ENCODE results near the gene NABP1.

NABP1 gene

GRCh38 chr2:191721331-191721730 is 43.4 kb downstream of the NABP1 start:
- H3K4me2 ChIP-seq (ENCODE audit: low read depth, low read length, poor library complexity, severe bottlenecking): no peak overlapping the region
- no peaks in the 10 kb centered on the region for H3K9me2 ChIP-seq (replicated peaks; ENCODE audit: low read depth, low read length)
- no peaks in the 10 kb centered on the region for H3K79me2 ChIP-seq (ENCODE audit: insufficient read depth, low read length)
- no peak overlapping the region for H2AFZ ChIP-seq (ENCODE audit: low read length)
- no peak overlapping the region for H3K9ac ChIP-seq (ENCODE audit: low read depth, low read length, poor library complexity, severe bottlenecking)
- H3K4me1 ChIP-seq (ENCODE audit: insufficient read depth, low read length, poor library complexity, severe bottlenecking): no peaks in the 10 kb centered on the region
- H4K20me1 ChIP-seq (ENCODE audit: insufficient read depth, low read length, poor library complexity, severe bottlenecking): no peaks in the 10 kb centered on the region
- H3K36me3 ChIP-seq (ENCODE audit: insufficient read depth, low read length): no peaks in the 10 kb centered on the region
- no peak overlapping the region for H3K4me3 ChIP-seq (ENCODE audit: low read length, poor library complexity, severe bottlenecking)
- H3F3A ChIP-seq (ENCODE audit: low read depth): no peaks in the 10 kb centered on the region
- H3K9me3 ChIP-seq (ENCODE audit: insufficient read depth, low read depth, low read length): no peaks in the 10 kb centered on the region
- TF ChIP-seq EZH2phosphoT487 (IDR thresholded peaks at IDR 0.05; ENCODE audit: borderline replicate concordance): no peak
- no peak for TF ChIP-seq CTCF (conservative IDR thresholded peaks at IDR 0.05; ENCODE audit: low read length)
- H3K27me3 ChIP-seq (ENCODE audit: insufficient read depth, low read length, poor library complexity, severe bottlenecking): no peaks in the 10 kb centered on the region

- Histone ChIP-seq H3K36me3 (ENCODE audit: insufficient read depth, low read length) (no peaks in the 10 kb centered on the region), H3K4me3 (ENCODE audit: low read length, poor library complexity, severe bottlenecking) (no peak overlapping the region), H2AFZ (ENCODE audit: low read length) (no peak overlapping the region), H3K4me1 (ENCODE audit: insufficient read depth, low read length, poor library complexity, severe bottlenecking) (no peaks in the 10 kb centered on the region), H3F3A (ENCODE audit: low read depth) (no peaks in the 10 kb centered on the region), H3K4me2 (ENCODE audit: low read depth, low read length, poor library complexity, severe bottlenecking) (no peak overlapping the region), H3K9me3 (ENCODE audit: insufficient read depth, low read depth, low read length) (no peaks in the 10 kb centered on the region), H3K9ac (ENCODE audit: low read depth, low read length, poor library complexity, severe bottlenecking) (no peak overlapping the region), H3K79me2 (ENCODE audit: insufficient read depth, low read length) (no peaks in the 10 kb centered on the region), H3K27me3 (ENCODE audit: insufficient read depth, low read length, poor library complexity, severe bottlenecking) (no peaks in the 10 kb centered on the region), H3K9me2 (replicated peaks; ENCODE audit: low read depth, low read length) (no peaks in the 10 kb centered on the region), H4K20me1 (ENCODE audit: insufficient read depth, low read length, poor library complexity, severe bottlenecking) (no peaks in the 10 kb centered on the region)
- no peak for TF ChIP-seq EZH2phosphoT487 (IDR thresholded peaks at IDR 0.05; ENCODE audit: borderline replicate concordance)
Measured at GRCh38 chr2:191724015-191724414, 46.1 kb downstream of the NABP1 start.

- peaks cover 41% of the 10 kb centered on the region for H3K27me3 ChIP-seq (ENCODE audit: insufficient read depth, low read length, poor library complexity, severe bottlenecking)
- no peaks in the 10 kb centered on the region for H3F3A ChIP-seq (ENCODE audit: low read depth)
- TF ChIP-seq CTCF (conservative IDR thresholded peaks at IDR 0.05; ENCODE audit: low read length): peak; percentile 30; the same call in 1 of the 2 replicates
- no peak for TF ChIP-seq EZH2phosphoT487 (IDR thresholded peaks at IDR 0.05; ENCODE audit: borderline replicate concordance)
- no peak overlapping the region for H3K4me2 ChIP-seq (ENCODE audit: low read depth, low read length, poor library complexity, severe bottlenecking)
- H3K9ac ChIP-seq (ENCODE audit: low read depth, low read length, poor library complexity, severe bottlenecking): no peak overlapping the region
- H3K9me2 ChIP-seq (replicated peaks; ENCODE audit: low read depth, low read length): no peaks in the 10 kb centered on the region
- no peaks in the 10 kb centered on the region for H3K9me3 ChIP-seq (ENCODE audit: insufficient read depth, low read depth, low read length)
- H2AFZ ChIP-seq (ENCODE audit: low read length): no peak overlapping the region
- no peaks in the 10 kb centered on the region for H3K79me2 ChIP-seq (ENCODE audit: insufficient read depth, low read length)
- no peaks in the 10 kb centered on the region for H3K36me3 ChIP-seq (ENCODE audit: insufficient read depth, low read length)
- no peaks in the 10 kb centered on the region for H4K20me1 ChIP-seq (ENCODE audit: insufficient read depth, low read length, poor library complexity, severe bottlenecking)
- H3K4me3 ChIP-seq (ENCODE audit: low read length, poor library complexity, severe bottlenecking): no peak overlapping the region
- no peaks in the 10 kb centered on the region for H3K4me1 ChIP-seq (ENCODE audit: insufficient read depth, low read length, poor library complexity, severe bottlenecking)
Measured at GRCh38 chr2:191728750-191729624, 51.1 kb downstream of the NABP1 start.

Measured in Loucy (cell line).